OCI-LY3 (cell line): ENCODE measurements around the gene HMGB2.

ENCODE experiments used
- H2AFZ ChIP-seq: fragments of 200-600, 300-600 bp; shearing (Covaris generic); 2 replicates; pipeline ENCODE4 v1.6.0; 2014; ENCODE audit warnings: antibody characterized with exemption, low read depth, low read length
- H3K27ac ChIP-seq: fragments of 200-600, 300-600 bp; sonication (generic); 2 replicates; pipeline ENCODE4 v1.5.1; 2014; ENCODE audit warnings: mild to moderate bottlenecking, low read length, moderate library complexity, mixed read lengths
- H3K27me3 ChIP-seq: fragments of 200-600, 300-600 bp; sonication (generic); 2 replicates; pipeline ENCODE4 v1.6.1; 2014; ENCODE audit warnings: low read depth, low read length, mixed read lengths
- H3K36me3 ChIP-seq: fragments of 200-600, 300-600 bp; sonication (generic); replicated peaks from 2 replicates; pipeline ENCODE3; 2014; ENCODE audit warnings: low read depth, low read length, mixed read lengths
- H3K4me1 ChIP-seq: fragments of 300-600, 200-600 bp; sonication (generic); 2 replicates; pipeline ENCODE4 v1.6.1; 2014; ENCODE audit warnings: low read length, mixed read lengths
- H3K4me2 ChIP-seq: fragments of 200-600, 300-600 bp; sonication (generic); 2 replicates; pipeline ENCODE4 v1.6.1; 2014; ENCODE audit warnings: low read length, mixed read lengths
- H3K4me3 ChIP-seq: fragments of 300-600, 200-600 bp; sonication (generic); 2 replicates; pipeline ENCODE4 v1.5.1; 2014; ENCODE audit warnings: antibody characterized with exemption, mild to moderate bottlenecking, low read length, moderate library complexity
- H3K79me2 ChIP-seq: fragments of 300-600, 200-600 bp; shearing (Covaris generic); 2 replicates; pipeline ENCODE4 v1.6.1; 2014; ENCODE audit warnings: mild to moderate bottlenecking, low read length, mixed read lengths
- H3K9ac ChIP-seq: fragments of 300-600, 200-600 bp; shearing (Covaris generic); 2 replicates; pipeline ENCODE4 v1.6.0; 2014; ENCODE audit warnings: mild to moderate bottlenecking, low read length, moderate library complexity
- H3K9me3 ChIP-seq: fragments of 200-600, 300-600 bp; shearing (Covaris generic); 2 replicates; pipeline ENCODE4 v1.6.1; 2014; ENCODE audit warnings: low read length, mixed read lengths; ENCODE audit not compliant: insufficient read depth
- H4K20me1 ChIP-seq: fragments of 200-600, 300-600 bp; sonication (generic); 2 replicates; pipeline ENCODE4 v1.6.1; 2016; ENCODE audit warnings: low read length, mixed read lengths; ENCODE audit not compliant: insufficient read depth
- EZH2phosphoT487 ChIP-seq: fragments of 200-600 bp; shearing (Covaris generic); IDR thresholded peaks from 2 replicates; pipeline ENCODE4 v1.6.1; 2018; ENCODE audit warnings: antibody characterized with exemption, mixed run types, low read depth
- TF ChIP-seq, protein P1 (sequence below): fragments of 200-600, 300-600 bp; sonication (generic); IDR thresholded peaks from 2 replicates; pipeline ENCODE4 v1.5.1; 2014; ENCODE audit warnings: antibody characterized with exemption, low read length, low read depth

HMGB2 gene

DNA sequence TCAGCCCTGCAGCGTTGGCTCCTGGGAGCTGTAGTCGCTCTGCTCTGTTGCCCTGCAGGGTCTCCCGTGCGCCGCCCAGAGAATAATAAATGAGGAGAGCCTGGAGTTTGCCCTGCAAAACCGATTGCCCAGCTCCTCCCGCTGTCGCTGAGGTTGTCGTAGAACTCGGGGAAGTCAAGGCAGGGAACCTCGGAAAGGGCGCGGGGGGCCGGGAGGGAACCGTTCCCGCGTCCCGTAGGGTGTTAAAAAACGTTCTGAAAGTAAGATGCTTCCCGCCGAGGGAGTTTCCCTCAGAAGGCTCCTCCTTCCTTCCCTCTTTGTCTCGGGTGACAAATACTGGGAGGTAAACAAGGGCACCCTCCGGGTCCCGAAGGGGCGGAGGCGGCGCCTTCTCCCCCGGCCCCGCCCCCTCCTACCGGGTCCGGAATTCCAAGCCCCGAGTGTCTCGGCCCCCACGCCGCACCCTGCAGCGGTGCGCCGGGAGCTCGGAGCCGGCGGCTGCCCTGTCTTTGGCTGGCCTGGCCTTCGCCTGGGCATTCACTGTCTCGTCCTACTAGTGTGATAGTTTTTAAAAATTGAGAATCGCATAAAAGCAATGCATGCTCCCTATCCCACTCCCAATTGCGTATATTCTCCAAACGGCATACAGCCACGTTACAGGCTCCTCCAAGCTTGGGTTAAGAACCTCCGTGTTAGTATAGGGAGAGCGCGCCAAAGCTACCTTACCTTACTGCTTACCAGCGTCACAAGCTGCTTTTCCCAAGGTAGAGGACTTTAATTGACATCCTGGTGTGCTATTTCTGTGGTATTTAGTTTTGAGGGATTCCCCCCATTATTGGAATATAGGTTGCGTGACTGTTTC is 964 bp upstream of the HMGB2 start:
- no peaks in the 10 kb centered on the region for H3K9me3 ChIP-seq
- peak overlapping the region; percentile 98 for H3K9ac ChIP-seq
- peak overlapping the region; percentile 87 for H3K27ac ChIP-seq
- H3K79me2 ChIP-seq = peaks cover 56% of the 10 kb centered on the region
- H3K36me3 ChIP-seq = peaks cover 32% of the 10 kb centered on the region
- peak overlapping the region; percentile 91 for H3K4me3 ChIP-seq
- peaks cover 25% of the 10 kb centered on the region for H3K4me1 ChIP-seq
- H3K27me3 ChIP-seq = no peaks in the 10 kb centered on the region
- TF ChIP-seq EZH2phosphoT487 = no peak
- TF ChIP-seq, protein P1, sequence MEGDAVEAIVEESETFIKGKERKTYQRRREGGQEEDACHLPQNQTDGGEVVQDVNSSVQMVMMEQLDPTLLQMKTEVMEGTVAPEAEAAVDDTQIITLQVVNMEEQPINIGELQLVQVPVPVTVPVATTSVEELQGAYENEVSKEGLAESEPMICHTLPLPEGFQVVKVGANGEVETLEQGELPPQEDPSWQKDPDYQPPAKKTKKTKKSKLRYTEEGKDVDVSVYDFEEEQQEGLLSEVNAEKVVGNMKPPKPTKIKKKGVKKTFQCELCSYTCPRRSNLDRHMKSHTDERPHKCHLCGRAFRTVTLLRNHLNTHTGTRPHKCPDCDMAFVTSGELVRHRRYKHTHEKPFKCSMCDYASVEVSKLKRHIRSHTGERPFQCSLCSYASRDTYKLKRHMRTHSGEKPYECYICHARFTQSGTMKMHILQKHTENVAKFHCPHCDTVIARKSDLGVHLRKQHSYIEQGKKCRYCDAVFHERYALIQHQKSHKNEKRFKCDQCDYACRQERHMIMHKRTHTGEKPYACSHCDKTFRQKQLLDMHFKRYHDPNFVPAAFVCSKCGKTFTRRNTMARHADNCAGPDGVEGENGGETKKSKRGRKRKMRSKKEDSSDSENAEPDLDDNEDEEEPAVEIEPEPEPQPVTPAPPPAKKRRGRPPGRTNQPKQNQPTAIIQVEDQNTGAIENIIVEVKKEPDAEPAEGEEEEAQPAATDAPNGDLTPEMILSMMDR = no peak
- H2AFZ ChIP-seq = peak overlapping the region; percentile 59
- peaks cover 15% of the 10 kb centered on the region for H4K20me1 ChIP-seq
- peak overlapping the region; percentile 76 for H3K4me2 ChIP-seq

DNA sequence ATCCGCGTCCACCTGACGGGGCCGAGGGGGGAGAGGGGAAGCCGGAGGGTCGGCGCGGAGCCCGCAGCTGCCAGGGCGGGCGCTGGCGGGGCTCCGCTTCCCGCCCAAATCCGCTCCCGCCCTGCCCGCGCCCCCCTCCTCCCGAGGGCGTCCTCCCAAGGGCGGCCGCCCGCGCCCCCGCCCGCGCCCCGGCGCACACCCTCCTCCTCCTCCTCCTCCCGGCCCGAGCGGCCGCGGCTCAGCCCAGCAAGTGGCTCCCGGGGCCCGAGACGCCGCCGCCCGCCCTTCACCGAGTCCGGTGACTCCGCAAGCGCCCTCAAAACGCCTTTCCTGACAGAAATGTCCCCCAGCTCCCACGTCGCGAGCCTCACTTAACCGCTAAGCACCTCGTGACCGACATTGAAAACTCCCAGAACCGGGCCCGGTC is 487 bp downstream of the HMGB2 start:
- Histone ChIP-seq H3K9ac (peak overlapping the region; percentile 100), H3K9me3 (no peaks in the 10 kb centered on the region), H2AFZ (peak overlapping the region; percentile 19; the same call in 1 of the 2 replicates), H3K4me3 (peak overlapping the region; percentile 91), H3K79me2 (peaks cover 57% of the 10 kb centered on the region), H3K4me2 (peak overlapping the region; percentile 93), H3K27me3 (no peaks in the 10 kb centered on the region), H3K27ac (peak overlapping the region; percentile 90), H4K20me1 (peaks cover 15% of the 10 kb centered on the region), H3K4me1 (peaks cover 25% of the 10 kb centered on the region), H3K36me3 (peaks cover 44% of the 10 kb centered on the region)
- no peak for TF ChIP-seq EZH2phosphoT487
- TF ChIP-seq, protein P1 = no peak

DNA sequence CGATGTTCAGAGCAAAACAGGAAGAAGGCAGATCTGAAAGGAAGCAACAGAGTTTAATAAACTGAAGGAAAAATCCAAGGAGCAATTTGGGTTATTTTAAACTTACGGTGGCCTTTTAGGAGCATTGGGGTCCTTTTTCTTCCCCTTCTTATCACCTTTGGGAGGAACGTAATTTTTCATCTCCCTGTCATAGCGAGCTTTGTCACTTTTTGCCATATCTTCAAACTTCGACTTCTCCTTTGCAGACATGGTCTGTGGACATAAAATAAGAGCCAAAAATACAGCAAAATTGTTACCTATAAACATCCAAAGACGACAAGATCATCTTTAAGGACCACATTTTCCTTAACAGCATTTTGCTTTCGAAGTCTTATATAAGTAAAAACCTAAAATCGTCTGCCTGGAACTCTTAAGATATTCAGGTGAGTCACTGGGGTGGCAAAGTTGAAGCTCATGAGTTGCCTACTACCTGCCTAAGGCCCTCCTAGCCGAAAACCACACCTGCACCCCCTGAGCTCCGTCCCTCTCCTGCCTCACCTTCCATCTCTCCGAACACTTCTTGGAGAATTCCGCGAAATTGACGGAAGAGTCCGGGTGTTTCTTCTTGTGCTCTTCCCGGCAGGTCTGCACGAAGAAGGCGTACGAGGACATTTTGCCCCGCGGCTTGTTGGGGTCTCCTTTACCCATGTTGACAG is 1.0 kb downstream of the HMGB2 start:
- Histone ChIP-seq H3K79me2 (peaks cover 60% of the 10 kb centered on the region), H3K4me1 (peaks cover 25% of the 10 kb centered on the region), H2AFZ (no peak overlapping the region), H3K27me3 (no peaks in the 10 kb centered on the region), H3K36me3 (peaks cover 50% of the 10 kb centered on the region), H3K4me2 (peak overlapping the region; percentile 93), H4K20me1 (peaks cover 15% of the 10 kb centered on the region), H3K9ac (peak overlapping the region; percentile 100), H3K4me3 (peak overlapping the region; percentile 91), H3K9me3 (no peaks in the 10 kb centered on the region), H3K27ac (peak overlapping the region; percentile 90)
- no peak for TF ChIP-seq EZH2phosphoT487
- TF ChIP-seq, protein P1 = no peak

DNA sequence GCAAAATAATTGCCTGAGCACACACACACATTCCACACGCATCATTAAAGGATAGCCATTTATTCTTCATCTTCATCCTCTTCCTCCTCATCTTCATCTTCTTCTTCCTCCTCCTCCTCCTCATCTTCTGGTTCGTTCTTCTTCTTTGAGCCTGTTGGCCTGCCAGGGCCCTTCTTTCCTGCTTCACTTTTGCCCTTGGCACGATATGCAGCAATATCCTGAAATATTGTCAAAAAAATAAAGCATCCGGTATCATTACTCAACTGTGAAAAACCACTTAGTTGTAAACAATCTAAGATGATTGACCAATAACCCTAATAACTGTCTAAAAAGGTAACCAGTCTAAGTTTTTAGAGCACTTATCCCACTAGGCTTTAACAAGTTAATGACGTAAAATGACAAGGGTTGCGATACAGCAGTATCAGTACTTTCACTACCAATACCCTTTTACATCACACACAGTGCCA is 2.1 kb downstream of the HMGB2 start:
- Histone ChIP-seq H3K9ac (peak overlapping the region; percentile 100), H4K20me1 (peaks cover 15% of the 10 kb centered on the region), H3K4me1 (peaks cover 25% of the 10 kb centered on the region), H3K36me3 (peaks cover 58% of the 10 kb centered on the region), H3K27ac (peak overlapping the region; percentile 90), H3K9me3 (no peaks in the 10 kb centered on the region), H3K79me2 (peaks cover 57% of the 10 kb centered on the region), H3K27me3 (no peaks in the 10 kb centered on the region), H3K4me3 (peak overlapping the region; percentile 91), H3K4me2 (peak overlapping the region; percentile 93), H2AFZ (no peak overlapping the region)
- TF ChIP-seq EZH2phosphoT487 = no peak
- TF ChIP-seq, protein P1 = no peak
